GM12878 (cell line): ENCODE results near the gene DLX3. TPM values are rescaled to one million over a fixed set of nuclear protein-coding genes. Genes with fewer than 3 reads are reported as not detected.

ENCODE experiments used
- ATAC-seq: fragments of 200-7000 bp; cut with Tn5 transposase; 3 replicates; pipeline ENCODE4 v1.9.1; 2020; ENCODE audit warnings: mild to moderate bottlenecking, moderate library complexity
- BruUV-seq: library from RNA; stranded (reverse); fragments of 400-500 nt; replicated peaks from 2 replicates; lab custom pipeline; 2021; lab: Mats Ljungman, UMichigan
- CTCF ChIA-PET: fragments of 300-600 bp; sonication (Branson Sonifier 250); formaldehyde crosslinking; extraction: SDS; loops from one replicate; lab custom pipeline; 2021; ENCODE audit warnings: inconsistent platforms; lab: Yijun Ruan, JAX
- POLR2A ChIA-PET: fragments of 350-600 bp; formaldehyde crosslinking; extraction: SDS; loops from one replicate; lab custom pipeline; 2021; ENCODE audit warnings: inconsistent platforms; lab: Charles Lee
- RAD21 ChIA-PET: fragments of 300-600 bp; sonication (Branson Sonifier 250); formaldehyde crosslinking; loops from one replicate; lab custom pipeline; 2023; ENCODE audit warnings: antibody characterized with exemption; ENCODE audit not compliant: unreplicated experiment; lab: Charles Lee
- SMC1A ChIA-PET: fragments of 300-600 bp; sonication (Branson Sonifier 250); formaldehyde crosslinking; loops from one replicate; lab custom pipeline; 2023; ENCODE audit not compliant: unreplicated experiment, uncharacterized antibody; lab: Charles Lee
- DNase-seq: peaks from one replicate; pipeline ENCODE4 v3.0.0-alpha.2; 2011; ENCODE audit warnings: low read depth, low spot score
- FAIRE-seq: peaks from 3 replicates; lab custom pipeline; 2011; peaks lifted over from hg19 to GRCh38; lab: Jason Lieb, UNC
- H2AFZ ChIP-seq: 2 replicates; pipeline ENCODE4 v1.6.0; 2011; ENCODE audit warnings: low read depth, low read length, control low read depth; ENCODE audit not compliant: control insufficient read depth
- H3K27ac ChIP-seq: 2 replicates; pipeline ENCODE4 v1.5.1; 2011; ENCODE audit warnings: control low read depth; ENCODE audit not compliant: control insufficient read depth, insufficient read depth
- H3K27me3 ChIP-seq, 2 experiments: replicated peaks in 1 of 2; 2 replicates each; pipeline versions ENCODE4 v1.6.0 to v1.6.1; 2011; ENCODE audit warnings: low read length in 1 of 2; ENCODE audit not compliant: control insufficient read depth in 2 of 2, insufficient read depth in 2 of 2
- H3K36me3 ChIP-seq, 2 experiments: 2 replicates each; pipeline ENCODE4 v1.5.1; 2011; ENCODE audit warnings: low read length in 1 of 2; ENCODE audit not compliant: control insufficient read depth in 2 of 2, insufficient read depth in 2 of 2
- H3K4me1 ChIP-seq: 2 replicates; pipeline ENCODE4 v1.6.1; 2011; ENCODE audit warnings: mild to moderate bottlenecking, low read length, moderate library complexity, mixed read lengths; ENCODE audit not compliant: control insufficient read depth, insufficient read depth
- H3K4me2 ChIP-seq: 2 replicates; pipeline ENCODE4 v1.6.0; 2011; ENCODE audit warnings: control low read depth; ENCODE audit not compliant: control insufficient read depth, insufficient read depth
- H3K4me3 ChIP-seq: fragments of 200-600 bp; sonication (generic); 2 replicates; pipeline ENCODE4 v1.5.1; 2016
- H3K79me2 ChIP-seq: 2 replicates; pipeline ENCODE4 v1.6.0; 2011; ENCODE audit warnings: low read length; ENCODE audit not compliant: control insufficient read depth, insufficient read depth
- H3K9ac ChIP-seq: 2 replicates; pipeline ENCODE4 v1.8.0; 2011; ENCODE audit warnings: low read length, control low read depth, mixed read lengths; ENCODE audit not compliant: control insufficient read depth, insufficient read depth
- H3K9me3 ChIP-seq: replicated peaks from 3 replicates; pipeline ENCODE4 v1.5.1; 2011; ENCODE audit warnings: mild to moderate bottlenecking, low read length; ENCODE audit not compliant: control insufficient read depth, insufficient read depth
- H4K20me1 ChIP-seq: 2 replicates; pipeline ENCODE4 v1.6.0; 2011; ENCODE audit not compliant: control insufficient read depth, insufficient read depth
- ATF2 ChIP-seq: IDR thresholded peaks from 2 replicates; pipeline ENCODE4 v1.6.1; 2012; ENCODE audit warnings: low read length, inconsistent platforms
- CBX3 ChIP-seq: fragments of 200-600 bp; sonication (generic); IDR thresholded peaks from 2 replicates; pipeline ENCODE4 v1.6.1; 2016; ENCODE audit warnings: low read depth, borderline replicate concordance
- CUX1 ChIP-seq: IDR thresholded peaks from 2 replicates; pipeline ENCODE4 v1.6.1; 2012; ENCODE audit warnings: improper control_type of control experiment, low read depth, low read length; ENCODE audit not compliant: insufficient replicate concordance
- ELK1 ChIP-seq: IDR thresholded peaks from 2 replicates; pipeline ENCODE4 v1.6.1; 2012; ENCODE audit warnings: low read depth, low read length, improper control_type of control experiment
- EP300 ChIP-seq, 2 experiments: fragments of 150-350 bp in 1 of 2; IDR thresholded peaks; 2 replicates each; pipeline ENCODE4 v1.6.1; 2011 to 2012; ENCODE audit warnings: low read depth in 2 of 2, low read length in 2 of 2, borderline replicate concordance in 1 of 2, improper control_type of control experiment in 1 of 2, inconsistent platforms in 1 of 2; ENCODE audit not compliant: control insufficient read depth in 1 of 2
- FOS ChIP-seq: IDR thresholded peaks from 3 replicates; pipeline ENCODE4 v1.6.1; 2011; ENCODE audit warnings: borderline replicate concordance; ENCODE audit not compliant: insufficient read length; ENCODE audit errors: extremely low read depth
- SMAD1 ChIP-seq: fragments of 450-650 bp; IDR thresholded peaks from 2 replicates; pipeline ENCODE4 v1.6.1; 2018; ENCODE audit warnings: mild to moderate bottlenecking, low read depth; ENCODE audit not compliant: partially characterized antibody
- SRF ChIP-seq, 2 experiments: IDR thresholded peaks; 2 replicates each; pipeline ENCODE4 v1.6.1; 2011; ENCODE audit warnings: low read depth in 2 of 2, low read length in 2 of 2, mild to moderate bottlenecking in 1 of 2, moderate library complexity in 1 of 2
- STAT1 ChIP-seq: fragments of 450-650 bp; conservative IDR thresholded peaks from 2 replicates; pipeline ENCODE4 v1.6.1; 2014; ENCODE audit warnings: antibody characterized with exemption, mild to moderate bottlenecking
- TCF3 ChIP-seq: IDR thresholded peaks from 2 replicates; pipeline ENCODE4 v1.6.1; 2012; ENCODE audit warnings: low read depth, mild to moderate bottlenecking, low read length, borderline replicate concordance; ENCODE audit not compliant: insufficient read depth
- USF1 ChIP-seq: IDR thresholded peaks from 2 replicates; pipeline ENCODE4 v1.6.1; 2011; ENCODE audit warnings: borderline replicate concordance, low read depth, mild to moderate bottlenecking, moderate library complexity, mixed read lengths, low read length; ENCODE audit not compliant: insufficient read depth; ENCODE audit errors: extremely low read length
- YY1 ChIP-seq: IDR thresholded peaks from 2 replicates; pipeline ENCODE4 v1.6.1; 2011; ENCODE audit warnings: low read depth, mild to moderate bottlenecking, low read length
- WGBS: methylation state at CpG from one replicate; pipeline ENCODE4 v1.1.6; 2016; ENCODE audit warnings: low lambda C conversion rate; ENCODE audit not compliant: insufficient replicate concordance, insufficient coverage; ENCODE audit errors: missing lambda C conversion rate; 5-methylcytosine and 5-hydroxymethylcytosine counted together
- in situ Hi-C: fragments of 300-500 bp; cut with MboI; formaldehyde crosslinking; loops from 9 replicates; pipeline ENCODE4 v1.14.3; 2018; ENCODE audit warnings: mixed read lengths
- intact Hi-C: fragments of 100-400 bp; cut with micrococcal nuclease; formaldehyde crosslinking; loops from one replicate; pipeline ENCODE4 v1.14.2; 2022; ENCODE audit not compliant: unreplicated experiment
- polyA plus RNA-seq, 11 experiments: library from polyadenylated mRNA; depleted of rRNA in 4 of 11; unstranded in 6 of 11; stranded (reverse) in 5 of 11; fragments of >200 nt; fragmentation: Nextera tagmentation in 4 of 11; fragmentation: Illumina TruSeq in 1 of 11; extraction: Ambion mirVana in 4 of 11; extraction: Trizol in 1 of 11; gene quantifications; 1 replicate in 1 of 11; 2 replicates in 10 of 11; pipeline versions ENCODE4 v1.2.1 to v1.2.3, GENCODE V29; 2011 to 2016; ENCODE audit warnings: inconsistent platforms in 2 of 11, missing spikeins in 2 of 11, low read depth in 1 of 11
- total RNA-seq, 4 experiments: library from RNA; depleted of rRNA in 3 of 4; stranded (reverse); fragments of >200 nt in 3 of 4; fragmentation: Illumina TruSeq in 1 of 4; extraction: Trizol in 1 of 4; gene quantifications; 2 replicates each; pipeline versions ENCODE4 v1.2.1 to v1.2.3, GENCODE V29; 2013 to 2021

DLX3 gene
- total and polyA plus RNA-seq, 10 of the 15 experiments (the other 5 are each of a cell fraction or from before 2014, with no cell fraction given), result not detected

GRCh38 chr17:49964769-49965523 is 30.1 kb downstream of the DLX3 start (continued):
- TF ChIP-seq CUX1, result no peak

- WGBS, result 9% methylated on average over 18 of the region's 18 CpGs
- TF ChIP-seq USF1 (no peak), CBX3 (no peak), ATF2 (no peak), STAT1 (no peak), ELK1 (no peak), SRF (IDR thresholded peaks at IDR 0.05; ENCODE audit: low read depth in 2 of 2, low read length in 2 of 2) (no peak), SMAD1 (no peak), EP300 (IDR thresholded peaks at IDR 0.05; ENCODE audit: borderline replicate concordance in 1 of 2, control insufficient read depth in 1 of 2, low read depth in 2 of 2, low read length in 2 of 2) (no peak), TCF3 (no peak), YY1 (no peak), FOS (no peak)
These were observed 30.7 kb downstream of the DLX3 start for GRCh38 chr17:49964303-49964768.

More at GRCh38 chr17:49964303-49964768, 30.7 kb downstream of the DLX3 start:
- ChIA-PET SMC1A (no interaction called here), CTCF (no interaction called here), RAD21 (no interaction called here), POLR2A (no interaction called here)
- Histone ChIP-seq H3K27ac (no peak overlapping the region), H3K27me3 (peaks cover 8 to 19% of the 10 kb centered on the region in 2 experiments), H3K36me3 (no peaks in the 10 kb centered on the region), H3K9ac (no peak overlapping the region), H3K4me1 (no peaks in the 10 kb centered on the region; the same call in 1 of the 2 replicates), H2AFZ (no peak overlapping the region), H3K79me2 (no peaks in the 10 kb centered on the region), H4K20me1 (no peaks in the 10 kb centered on the region), H3K9me3 (no peaks in the 10 kb centered on the region), H3K4me2 (no peak overlapping the region), H3K4me3 (no peak overlapping the region)
- no TSS peak for BruUV-seq
- FAIRE-seq (no peak), ATAC-seq (no peak), DNase-seq (no peak)
- in situ Hi-C loops, result no loop called here
- intact Hi-C loops, result no loop called here
